ENCODE results near the gene PLEKHA8.

Gene PLEKHA8

GRCh38 chr7:30005464-30005863 lies 22.7 kb upstream of the PLEKHA8 start:
- Mint-ChIP-seq H3K27me3 (peaks cover 4% of the 10 kb centered on the region), H3K36me3 (ENCODE audit: low read depth) (no peaks in the 10 kb centered on the region), H3K9me3 (no peaks in the 10 kb centered on the region), H3K27ac (no peak overlapping the region), H3K4me3 (no peak overlapping the region), H3K4me1 (ENCODE audit: low read depth) (no peaks in the 10 kb centered on the region)

GRCh38 chr7:30010021-30010420 lies 18.2 kb upstream of the PLEKHA8 start:
- Mint-ChIP-seq H3K4me1 (ENCODE audit: low read depth) (no peaks in the 10 kb centered on the region), H3K4me3 (no peak overlapping the region)

GRCh38 chr7:30012757-30013156 lies 15.5 kb upstream of the PLEKHA8 start:
- Mint-ChIP-seq H3K9me3 (no peaks in the 10 kb centered on the region), H3K36me3 (ENCODE audit: low read depth) (peaks cover 22% of the 10 kb centered on the region), H3K27me3 (no peaks in the 10 kb centered on the region), H3K27ac (no peak overlapping the region), H3K4me3 (no peak overlapping the region), H3K4me1 (ENCODE audit: low read depth) (no peaks in the 10 kb centered on the region)

More at GRCh38 chr7:30010021-30010420, 18.2 kb upstream of the PLEKHA8 start:
- Mint-ChIP-seq H3K9me3 (no peaks in the 10 kb centered on the region), H3K27me3 (no peaks in the 10 kb centered on the region), H3K27ac (no peak overlapping the region), H3K36me3 (ENCODE audit: low read depth) (peaks cover 15% of the 10 kb centered on the region)

GRCh38 chr7:30018451-30018850 lies 9.8 kb upstream of the PLEKHA8 start:
- Mint-ChIP-seq H3K27me3 (no peaks in the 10 kb centered on the region), H3K4me3 (no peak overlapping the region), H3K9me3 (no peaks in the 10 kb centered on the region), H3K27ac (no peak overlapping the region), H3K4me1 (ENCODE audit: low read depth) (peaks cover 14% of the 10 kb centered on the region), H3K36me3 (ENCODE audit: low read depth) (peaks cover 24% of the 10 kb centered on the region)

GRCh38 chr7:30019387-30019786 lies 8.8 kb upstream of the PLEKHA8 start:
- H3K36me3 Mint-ChIP-seq (ENCODE audit: low read depth): peaks cover 20% of the 10 kb centered on the region
- H3K9me3 Mint-ChIP-seq: no peaks in the 10 kb centered on the region
- peaks cover 22% of the 10 kb centered on the region for H3K4me1 Mint-ChIP-seq (ENCODE audit: low read depth)
- H3K27me3 Mint-ChIP-seq: no peaks in the 10 kb centered on the region
- no peak overlapping the region for H3K4me3 Mint-ChIP-seq
- no peak overlapping the region for H3K27ac Mint-ChIP-seq

- H3K4me3 Mint-ChIP-seq: no peak overlapping the region
- H3K4me1 Mint-ChIP-seq (ENCODE audit: low read depth): peaks cover 28% of the 10 kb centered on the region
- H3K36me3 Mint-ChIP-seq (ENCODE audit: low read depth): peaks cover 15% of the 10 kb centered on the region
- no peak overlapping the region for H3K27ac Mint-ChIP-seq
- H3K9me3 Mint-ChIP-seq: no peaks in the 10 kb centered on the region
- no peaks in the 10 kb centered on the region for H3K27me3 Mint-ChIP-seq
These were observed 8.3 kb upstream of the PLEKHA8 start for GRCh38 chr7:30019960-30020359.

GRCh38 chr7:30020535-30020934 lies 7.7 kb upstream of the PLEKHA8 start:
- Mint-ChIP-seq H3K4me1 (ENCODE audit: low read depth) (peaks cover 33% of the 10 kb centered on the region), H3K4me3 (no peak overlapping the region), H3K9me3 (no peaks in the 10 kb centered on the region), H3K27ac (no peak overlapping the region), H3K27me3 (no peaks in the 10 kb centered on the region), H3K36me3 (ENCODE audit: low read depth) (peaks cover 15% of the 10 kb centered on the region)

GRCh38 chr7:30022991-30023390 lies 5.2 kb upstream of the PLEKHA8 start:
- Mint-ChIP-seq H3K4me1 (ENCODE audit: low read depth) (peaks cover 48% of the 10 kb centered on the region), H3K36me3 (ENCODE audit: low read depth) (peaks cover 8% of the 10 kb centered on the region), H3K27me3 (no peaks in the 10 kb centered on the region), H3K9me3 (no peaks in the 10 kb centered on the region), H3K27ac (no peak overlapping the region), H3K4me3 (no peak overlapping the region)

GRCh38 chr7:30023524-30023923 lies 4.7 kb upstream of the PLEKHA8 start:
- Mint-ChIP-seq H3K27me3 (no peaks in the 10 kb centered on the region), H3K4me3 (no peak overlapping the region), H3K27ac (no peak overlapping the region), H3K9me3 (no peaks in the 10 kb centered on the region), H3K4me1 (ENCODE audit: low read depth) (peaks cover 48% of the 10 kb centered on the region), H3K36me3 (ENCODE audit: low read depth) (peaks cover 5% of the 10 kb centered on the region)

GRCh38 chr7:30026229-30027064 lies 1.8 kb upstream of the PLEKHA8 start, which contains the start of gene FKBP14:
Gene FKBP14, minus strand, starts transcription at chr7:30026702. Its CDS starts 194 bp downstream, at chr7:30026508.
- Mint-ChIP-seq H3K36me3 (ENCODE audit: low read depth) (no peaks in the 10 kb centered on the region), H3K9me3 (no peaks in the 10 kb centered on the region), H3K4me3 (no peak within 1 kb of the TSS), H3K27ac (peak within 1 kb of the TSS; percentile 89), H3K27me3 (no peaks in the 10 kb centered on the region), H3K4me1 (ENCODE audit: low read depth) (peaks cover 39% of the 10 kb centered on the region)

GRCh38 chr7:30027065-30027456 lies 1.2 kb upstream of the PLEKHA8 start:
- Mint-ChIP-seq H3K36me3 (ENCODE audit: low read depth) (no peaks in the 10 kb centered on the region), H3K4me3 (no peak overlapping the region), H3K4me1 (ENCODE audit: low read depth) (peaks cover 39% of the 10 kb centered on the region), H3K9me3 (no peaks in the 10 kb centered on the region), H3K27me3 (no peaks in the 10 kb centered on the region), H3K27ac (peak overlapping the region; percentile 89)

GRCh38 chr7:30027740-30028215 lies 434 bp upstream of the PLEKHA8 start:
- H3K36me3 Mint-ChIP-seq (ENCODE audit: low read depth): no peaks in the 10 kb centered on the region
- no peaks in the 10 kb centered on the region for H3K27me3 Mint-ChIP-seq
- no peaks in the 10 kb centered on the region for H3K9me3 Mint-ChIP-seq
- H3K4me1 Mint-ChIP-seq (ENCODE audit: low read depth): peaks cover 39% of the 10 kb centered on the region
- no peak overlapping the region for H3K4me3 Mint-ChIP-seq
- peak overlapping the region; percentile 89 for H3K27ac Mint-ChIP-seq

- Mint-ChIP-seq H3K36me3 (ENCODE audit: low read depth) (no peaks in the 10 kb centered on the region), H3K9me3 (no peaks in the 10 kb centered on the region), H3K27me3 (no peaks in the 10 kb centered on the region), H3K4me1 (ENCODE audit: low read depth) (peaks cover 29% of the 10 kb centered on the region), H3K27ac (peak overlapping the region; percentile 31), H3K4me3 (no peak overlapping the region)
These were observed 780 bp downstream of the PLEKHA8 start for GRCh38 chr7:30028749-30029635.

GRCh38 chr7:30029696-30030095 lies 1.5 kb downstream of the PLEKHA8 start:
- Mint-ChIP-seq H3K9me3 (no peaks in the 10 kb centered on the region), H3K4me1 (ENCODE audit: low read depth) (peaks cover 23% of the 10 kb centered on the region), H3K27me3 (no peaks in the 10 kb centered on the region), H3K27ac (no peak overlapping the region), H3K4me3 (no peak overlapping the region), H3K36me3 (ENCODE audit: low read depth) (no peaks in the 10 kb centered on the region)
